HG03565 (cell line): ENCODE results near the gene STK32C.

Source experiments
- ATAC-seq: cut with Tn5 transposase; IDR thresholded peaks from one replicate; pipeline ENCODE4 v1.9.1; 2021; ENCODE audit warnings: mild to moderate bottlenecking, moderate library complexity; ENCODE audit not compliant: unreplicated experiment

Gene STK32C

GRCh38 chr10:132236161-132236560, 71.6 kb downstream of the STK32C start:
- ATAC-seq = no peak

GRCh38 chr10:132234860-132235259, 72.9 kb downstream of the STK32C start:
- ATAC-seq = no peak

GRCh38 chr10:132233501-132234085, 74.2 kb downstream of the STK32C start:
- no peak for ATAC-seq

GRCh38 chr10:132232981-132233380, 74.8 kb downstream of the STK32C start:
- no peak for ATAC-seq

GRCh38 chr10:132232023-132232951, 75.5 kb downstream of the STK32C start:
- no peak for ATAC-seq

- ATAC-seq = no peak
These were observed 76.1 kb downstream of the STK32C start for GRCh38 chr10:132231656-132232022.

- ATAC-seq = no peak
These were observed 77.1 kb downstream of the STK32C start for GRCh38 chr10:132230557-132231210.

GRCh38 chr10:132229834-132230556, 77.8 kb downstream of the STK32C start:
- ATAC-seq = peak; percentile 56

GRCh38 chr10:132229096-132229495, 78.7 kb downstream of the STK32C start:
- ATAC-seq = no peak

- ATAC-seq = no peak
These were observed 79.1 kb downstream of the STK32C start for GRCh38 chr10:132228616-132229015.

GRCh38 chr10:132227851-132228390, 79.8 kb downstream of the STK32C start:
- no peak for ATAC-seq

GRCh38 chr10:132226586-132227405, 81.0 kb downstream of the STK32C start:
- ATAC-seq = no peak

- no peak for ATAC-seq
These were observed 81.9 kb downstream of the STK32C start for GRCh38 chr10:132225849-132226205.

GRCh38 chr10:132225073-132225848, 82.5 kb downstream of the STK32C start:
- ATAC-seq = no peak

- ATAC-seq = no peak
These were observed 83.2 kb downstream of the STK32C start for GRCh38 chr10:132224343-132225072.

GRCh38 chr10:132223611-132224342, 84.0 kb downstream of the STK32C start:
- ATAC-seq = no peak

GRCh38 chr10:132223156-132223590, 84.6 kb downstream of the STK32C start:
- ATAC-seq = peak; percentile 81

GRCh38 chr10:132222726-132223125, 85.0 kb downstream of the STK32C start:
- ATAC-seq = no peak
